Raji (cell line): ENCODE measurements around the gene KIF16B.

Source experiments
- POLR2A ChIP-seq: IDR thresholded peaks from 2 replicates; pipeline ENCODE4 v1.6.1; 2011; ENCODE audit warnings: low read depth, low read length, control low read depth; ENCODE audit not compliant: insufficient read depth

Gene KIF16B

GRCh38 chr20:16364320-16364687, 208.9 kb downstream of the KIF16B start:
- TF ChIP-seq POLR2A = no peak

GRCh38 chr20:16363506-16364319, 209.5 kb downstream of the KIF16B start:
- TF ChIP-seq POLR2A = no peak

- no peak for TF ChIP-seq POLR2A
These were observed 210.6 kb downstream of the KIF16B start for GRCh38 chr20:16362642-16363041.

- TF ChIP-seq POLR2A = no peak
These were observed 212.6 kb downstream of the KIF16B start for GRCh38 chr20:16360668-16361067.

GRCh38 chr20:16353417-16353781, 219.8 kb downstream of the KIF16B start:
- TF ChIP-seq POLR2A = no peak

GRCh38 chr20:16352751-16353416, 220.4 kb downstream of the KIF16B start:
- TF ChIP-seq POLR2A = no peak

- TF ChIP-seq POLR2A = no peak
These were observed 220.9 kb downstream of the KIF16B start for GRCh38 chr20:16352321-16352720.

- TF ChIP-seq POLR2A = no peak
These were observed 221.8 kb downstream of the KIF16B start for GRCh38 chr20:16351415-16351814.

GRCh38 chr20:16350465-16350864, 222.8 kb downstream of the KIF16B start:
- no peak for TF ChIP-seq POLR2A

- TF ChIP-seq POLR2A = no peak
These were observed 223.6 kb downstream of the KIF16B start for GRCh38 chr20:16349523-16350260.

- TF ChIP-seq POLR2A = no peak
These were observed 226.3 kb downstream of the KIF16B start for GRCh38 chr20:16346956-16347355.

GRCh38 chr20:16337707-16338106, 235.5 kb downstream of the KIF16B start:
- TF ChIP-seq POLR2A = no peak

- TF ChIP-seq POLR2A = no peak
These were observed 245.6 kb downstream of the KIF16B start for GRCh38 chr20:16327606-16328005.

GRCh38 chr20:16321291-16321690, 252.0 kb downstream of the KIF16B start:
- TF ChIP-seq POLR2A = no peak

GRCh38 chr20:16317445-16318362, 255.5 kb downstream of the KIF16B start:
- TF ChIP-seq POLR2A = no peak
